ENCODE data around the gene FAM156B. TPM values are rescaled to one million over a fixed set of nuclear protein-coding genes. Genes with fewer than 3 reads are reported as not detected.
"Not testable (repeated sequence)": the region's sequence is repeated elsewhere in the genome, so short reads cannot be mapped to it uniquely, and the experiment has no call there.

The FAM156B gene
- polyA plus RNA-seq, 1 donor from 2014 or later = 57.9 TPM

DNA sequence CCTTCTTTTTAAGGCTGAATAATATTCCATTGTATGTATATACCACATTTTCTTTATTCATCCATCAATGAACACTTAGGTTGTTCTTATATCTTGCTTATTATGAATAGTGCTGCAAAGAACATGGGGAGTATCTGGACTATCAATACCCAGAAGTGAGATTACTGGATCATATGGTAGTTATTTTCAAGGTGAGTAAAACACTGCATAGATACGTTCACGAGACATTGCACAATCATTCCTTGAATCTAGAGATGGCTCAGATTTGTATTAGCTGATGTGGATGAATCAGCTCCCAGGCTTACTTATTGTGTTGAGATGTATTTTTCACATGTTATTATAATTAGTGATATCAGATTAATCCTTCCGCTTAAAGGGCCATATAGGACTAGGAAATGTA lies 17.6 kb downstream of the FAM156B start:
- not testable (repeated sequence) for H3K9ac ChIP-seq (ENCODE audit: low read length); H3K36me3 ChIP-seq (ENCODE audit: insufficient read depth, low read length); H3K27ac ChIP-seq (ENCODE audit: low read length); H3K9me3 ChIP-seq (ENCODE audit: low read length); H3K9me2 ChIP-seq (ENCODE audit: insufficient read depth, low read length); H3K4me3 ChIP-seq (ENCODE audit: low read length); H3K27me3 ChIP-seq (ENCODE audit: insufficient read depth, low read depth, low read length); H3K79me2 ChIP-seq (replicated peaks; ENCODE audit: insufficient read depth, low read length); H3K4me2 ChIP-seq (ENCODE audit: low read length); H4K20me1 ChIP-seq (ENCODE audit: insufficient read depth); H2AFZ ChIP-seq (ENCODE audit: low read depth, low read length); H3F3A ChIP-seq (ENCODE audit: insufficient read depth, low read length, poor library complexity, severe bottlenecking)

DNA sequence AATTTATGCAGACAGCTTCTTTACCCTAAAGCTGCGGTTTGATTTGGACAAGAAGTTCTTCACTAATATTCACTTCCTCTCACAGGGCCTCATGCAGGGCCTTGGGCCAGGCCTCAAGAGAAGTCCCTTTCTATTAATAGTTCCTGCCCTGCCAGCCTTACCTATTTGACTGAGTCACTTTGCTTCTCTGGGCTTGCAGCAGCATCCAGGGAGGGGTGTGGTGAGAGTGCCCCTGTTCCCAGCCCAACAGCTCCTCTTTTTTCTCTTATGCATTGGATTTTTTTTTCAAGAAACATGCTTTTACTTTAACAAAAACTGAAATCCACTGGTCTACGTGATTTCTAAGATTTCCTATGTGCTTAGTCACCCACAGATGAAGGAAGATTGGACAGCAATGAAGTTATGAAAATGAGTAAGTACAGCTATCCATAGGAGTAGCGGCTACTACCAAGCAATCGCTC lies 26.7 kb downstream of the FAM156B start:
- H3K9me3 ChIP-seq (ENCODE audit: low read length) = no peaks in the 10 kb centered on the region
- H2AFZ ChIP-seq (ENCODE audit: low read depth, low read length) = no peak overlapping the region
- H3K79me2 ChIP-seq (replicated peaks; ENCODE audit: insufficient read depth, low read length) = no peaks in the 10 kb centered on the region
- H3K9ac ChIP-seq (ENCODE audit: low read length) = no peak overlapping the region
- H3K4me3 ChIP-seq (ENCODE audit: low read length) = no peak overlapping the region
- TF ChIP-seq, protein P1, sequence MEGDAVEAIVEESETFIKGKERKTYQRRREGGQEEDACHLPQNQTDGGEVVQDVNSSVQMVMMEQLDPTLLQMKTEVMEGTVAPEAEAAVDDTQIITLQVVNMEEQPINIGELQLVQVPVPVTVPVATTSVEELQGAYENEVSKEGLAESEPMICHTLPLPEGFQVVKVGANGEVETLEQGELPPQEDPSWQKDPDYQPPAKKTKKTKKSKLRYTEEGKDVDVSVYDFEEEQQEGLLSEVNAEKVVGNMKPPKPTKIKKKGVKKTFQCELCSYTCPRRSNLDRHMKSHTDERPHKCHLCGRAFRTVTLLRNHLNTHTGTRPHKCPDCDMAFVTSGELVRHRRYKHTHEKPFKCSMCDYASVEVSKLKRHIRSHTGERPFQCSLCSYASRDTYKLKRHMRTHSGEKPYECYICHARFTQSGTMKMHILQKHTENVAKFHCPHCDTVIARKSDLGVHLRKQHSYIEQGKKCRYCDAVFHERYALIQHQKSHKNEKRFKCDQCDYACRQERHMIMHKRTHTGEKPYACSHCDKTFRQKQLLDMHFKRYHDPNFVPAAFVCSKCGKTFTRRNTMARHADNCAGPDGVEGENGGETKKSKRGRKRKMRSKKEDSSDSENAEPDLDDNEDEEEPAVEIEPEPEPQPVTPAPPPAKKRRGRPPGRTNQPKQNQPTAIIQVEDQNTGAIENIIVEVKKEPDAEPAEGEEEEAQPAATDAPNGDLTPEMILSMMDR (IDR thresholded peaks at IDR 0.05; ENCODE audit: poor library complexity, severe bottlenecking) = no peak
- no peak overlapping the region for H3K4me2 ChIP-seq (ENCODE audit: low read length)
- H4K20me1 ChIP-seq (ENCODE audit: insufficient read depth) = no peaks in the 10 kb centered on the region
- H3K27ac ChIP-seq (ENCODE audit: low read length) = no peak overlapping the region
- H3K36me3 ChIP-seq (ENCODE audit: insufficient read depth, low read length) = no peaks in the 10 kb centered on the region
- H3K9me2 ChIP-seq (ENCODE audit: insufficient read depth, low read length) = no peaks in the 10 kb centered on the region
- no peaks in the 10 kb centered on the region for H3F3A ChIP-seq (ENCODE audit: insufficient read depth, low read length, poor library complexity, severe bottlenecking)
- H3K27me3 ChIP-seq (ENCODE audit: insufficient read depth, low read depth, low read length) = no peaks in the 10 kb centered on the region

DNA sequence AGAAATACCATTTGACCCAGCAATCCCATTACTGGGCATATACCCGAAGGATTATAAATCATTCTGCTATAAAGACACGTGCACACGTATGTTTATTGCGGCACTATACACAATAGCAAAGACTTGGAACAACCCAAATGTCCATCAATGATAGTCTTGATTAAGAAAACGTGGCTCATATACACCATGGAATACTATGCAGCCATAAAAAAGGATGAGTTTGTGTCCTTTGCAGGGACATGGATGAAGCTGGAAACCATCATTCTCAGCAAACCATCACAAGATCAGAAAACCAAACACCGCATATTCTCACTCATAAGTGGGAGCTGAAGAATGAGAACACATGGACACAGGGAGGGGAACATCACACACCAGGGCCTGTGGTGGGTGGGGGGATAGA lies 33.1 kb downstream of the FAM156B start:
- not testable (repeated sequence) for H3K4me3 ChIP-seq (ENCODE audit: low read length)

DNA sequence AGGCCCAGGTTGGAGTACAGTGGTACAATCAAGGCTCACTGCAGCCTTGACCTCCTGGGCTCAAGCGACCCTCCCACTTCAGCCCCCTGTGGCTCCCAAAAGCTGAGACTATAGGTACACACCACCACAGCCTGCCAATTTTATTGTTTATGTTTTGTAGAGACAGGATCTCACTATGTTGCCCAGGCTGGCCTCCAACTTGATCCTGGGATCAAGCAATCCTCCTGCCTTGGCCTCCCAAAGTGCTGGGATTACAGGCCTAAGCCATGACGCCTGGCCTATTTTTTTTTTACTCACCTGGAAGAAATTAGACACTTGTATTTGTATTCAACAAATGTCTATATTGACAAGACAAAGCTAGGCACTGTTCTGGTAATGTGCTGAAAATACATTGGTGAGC lies 36.1 kb downstream of the FAM156B start:
- Histone ChIP-seq H3K4me3 (ENCODE audit: low read length) (peak overlapping the region; percentile 76), H3K9ac (ENCODE audit: low read length) (peak overlapping the region; percentile 92), H4K20me1 (ENCODE audit: insufficient read depth) (no peaks in the 10 kb centered on the region), H3K27me3 (ENCODE audit: insufficient read depth, low read depth, low read length) (no peaks in the 10 kb centered on the region), H3K4me2 (ENCODE audit: low read length) (no peak overlapping the region), H3F3A (ENCODE audit: insufficient read depth, low read length, poor library complexity, severe bottlenecking) (no peaks in the 10 kb centered on the region), H3K9me2 (ENCODE audit: insufficient read depth, low read length) (no peaks in the 10 kb centered on the region), H3K36me3 (ENCODE audit: insufficient read depth, low read length) (no peaks in the 10 kb centered on the region), H3K9me3 (ENCODE audit: low read length) (no peaks in the 10 kb centered on the region), H3K27ac (ENCODE audit: low read length) (peak overlapping the region; percentile 98), H2AFZ (ENCODE audit: low read depth, low read length) (no peak overlapping the region), H3K79me2 (replicated peaks; ENCODE audit: insufficient read depth, low read length) (no peaks in the 10 kb centered on the region)
- no peak for TF ChIP-seq RAD21 (conservative IDR thresholded peaks at IDR 0.05)
- TF ChIP-seq EP300 (conservative IDR thresholded peaks at IDR 0.05; ENCODE audit: poor library complexity, severe bottlenecking) = no peak
- TF ChIP-seq POLR2AphosphoS5 (IDR thresholded peaks at IDR 0.05) = no peak
- no peak for TF ChIP-seq TAF1 (IDR thresholded peaks at IDR 0.05; ENCODE audit: low read depth)

More for the DNA sequence above, 33.1 kb downstream of the FAM156B start:
- H3K27ac ChIP-seq (ENCODE audit: low read length); H4K20me1 ChIP-seq (ENCODE audit: insufficient read depth); H3K9me2 ChIP-seq (ENCODE audit: insufficient read depth, low read length); H3K27me3 ChIP-seq (ENCODE audit: insufficient read depth, low read depth, low read length); H3K9me3 ChIP-seq (ENCODE audit: low read length); H3K36me3 ChIP-seq (ENCODE audit: insufficient read depth, low read length); H3K9ac ChIP-seq (ENCODE audit: low read length); H3K79me2 ChIP-seq (replicated peaks; ENCODE audit: insufficient read depth, low read length); H3F3A ChIP-seq (ENCODE audit: insufficient read depth, low read length, poor library complexity, severe bottlenecking); H2AFZ ChIP-seq (ENCODE audit: low read depth, low read length); H3K4me2 ChIP-seq (ENCODE audit: low read length): not testable (repeated sequence)
